Skeletal muscle tissue (tissue), 4 donors: ENCODE measurements around the gene KLK3. TPM values are rescaled to one million over a fixed set of nuclear protein-coding genes. Genes with fewer than 3 reads are reported as not detected.

Experiments
- H3K27ac ChIP-seq: one replicate; pipeline ENCODE4 v1.7.0; 2013; ENCODE audit warnings: mild to moderate bottlenecking, low read depth, low read length, inconsistent platforms
- H3K27me3 ChIP-seq, 3 donors: one replicate each; pipeline ENCODE4 v1.7.0; 2013; ENCODE audit warnings: low read length in 3 of 3; ENCODE audit not compliant: control insufficient read depth in 3 of 3, insufficient read depth in 3 of 3
- H3K36me3 ChIP-seq, 3 donors: one replicate each; pipeline ENCODE4 v1.7.0; 2013; ENCODE audit warnings: low read length in 3 of 3; ENCODE audit not compliant: control insufficient read depth in 3 of 3, insufficient read depth in 3 of 3
- H3K4me1 ChIP-seq, 3 donors: one replicate each; pipeline ENCODE4 v1.7.0; 2013; ENCODE audit warnings: low read length in 3 of 3, mild to moderate bottlenecking in 3 of 3; ENCODE audit not compliant: control insufficient read depth in 3 of 3, insufficient read depth in 3 of 3
- H3K4me3 ChIP-seq, 3 donors: one replicate each; pipeline ENCODE4 v1.7.0; 2013; ENCODE audit warnings: low read length in 3 of 3
- H3K9ac ChIP-seq, 3 donors: one replicate each; pipeline ENCODE4 v1.7.0; 2013; ENCODE audit warnings: low read length in 3 of 3, mild to moderate bottlenecking in 3 of 3, moderate library complexity in 2 of 3, low read depth in 1 of 3
- H3K9me3 ChIP-seq, 3 donors: one replicate each; pipeline ENCODE4 v1.7.0; 2013; ENCODE audit warnings: low read length in 3 of 3; ENCODE audit not compliant: control insufficient read depth in 3 of 3
- total RNA-seq: library from RNA; depleted of rRNA; stranded (reverse); fragments of >200 nt; gene quantifications from one replicate; pipeline ENCODE4 v1.2.3, GENCODE V29; 2014
- donor health status: Osteomylitis.

The KLK3 gene
- total RNA-seq, 1 donor from 2014 or later = not detected

DNA sequence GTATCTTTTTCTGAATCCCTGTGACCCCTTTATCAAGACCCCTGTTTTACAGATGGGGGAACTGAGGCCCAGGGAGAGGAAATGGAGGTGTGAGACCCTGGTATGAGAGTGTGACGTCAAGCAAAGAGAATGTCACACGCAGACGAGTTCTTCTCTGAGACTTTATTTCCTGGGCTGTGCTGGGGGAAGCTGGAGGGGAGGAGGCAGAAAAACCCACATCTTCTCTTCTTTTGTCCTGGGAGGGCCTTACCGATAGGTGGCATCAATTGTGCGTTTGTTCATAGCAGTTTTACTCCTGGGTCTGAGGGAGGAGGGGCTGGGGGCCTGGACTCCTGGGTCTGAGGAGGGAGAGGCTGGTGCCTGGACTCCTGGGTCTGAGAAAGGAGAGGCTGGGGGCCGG is 16.5 kb upstream of the KLK3 start:
- Histone ChIP-seq H3K4me3 (no peak overlapping the region), H3K9me3 (no peaks in the 10 kb centered on the region), H3K4me1 (peaks cover 6 to 9% (median 8%) of the 10 kb centered on the region in 3 donors), H3K9ac (no peak overlapping the region), H3K27ac (no peak overlapping the region), H3K36me3 (no peaks in the 10 kb centered on the region), H3K27me3 (peaks cover 28 to 35% (median 33%) of the 10 kb centered on the region in 3 donors)

DNA sequence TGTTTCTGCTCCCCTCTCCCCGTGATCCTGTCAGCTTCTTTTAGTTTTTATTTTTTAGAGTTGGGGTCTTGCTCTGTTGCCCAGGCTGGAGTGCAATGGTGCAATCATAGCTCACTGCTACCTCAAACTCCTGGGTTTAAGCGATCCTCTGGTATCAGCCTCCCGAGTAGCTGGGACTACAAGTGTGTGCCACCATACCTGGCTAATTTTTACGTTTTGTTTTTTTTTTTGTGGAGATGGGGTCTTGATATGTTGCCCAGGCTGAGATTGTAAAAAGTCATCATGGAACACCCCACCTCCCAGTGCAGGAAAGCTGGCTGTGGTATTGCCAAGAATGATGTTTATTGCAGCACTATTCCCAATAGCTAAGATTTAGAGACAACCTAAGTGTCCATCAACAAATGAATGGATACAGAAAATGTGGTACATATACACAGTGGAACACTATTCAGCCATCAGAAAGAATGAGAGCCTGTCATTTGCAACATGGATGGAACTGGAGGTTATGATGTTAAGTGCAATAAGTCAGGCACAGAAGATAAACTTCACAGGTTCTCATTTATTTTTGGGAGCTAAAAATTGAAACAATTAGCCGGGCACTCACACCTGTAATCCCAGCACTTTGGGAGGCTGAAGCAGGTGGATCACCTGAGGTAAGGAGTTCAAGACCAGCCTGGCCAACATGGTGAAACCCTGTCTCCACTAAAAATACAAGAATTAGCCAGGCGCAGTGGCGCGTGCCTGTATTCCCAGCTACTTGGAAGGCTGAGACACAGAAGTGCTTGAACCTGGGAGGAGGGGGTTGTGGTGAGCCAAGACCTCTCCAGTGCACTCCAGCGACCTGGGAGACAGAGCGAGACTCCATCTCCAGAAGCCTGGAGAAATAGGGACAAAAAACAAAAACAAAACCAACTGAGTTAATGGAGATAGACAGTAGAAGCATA is 14.7 kb upstream of the KLK3 start:
- Histone ChIP-seq H3K9me3 (peaks cover 0 to 3% (median 0%) of the 10 kb centered on the region in 3 donors), H3K36me3 (no peaks in the 10 kb centered on the region), H3K27me3 (peaks cover 22 to 31% (median 29%) of the 10 kb centered on the region in 3 donors), H3K9ac (no peak overlapping the region), H3K27ac (no peak overlapping the region), H3K4me3 (no peak overlapping the region), H3K4me1 (peaks cover 6 to 9% (median 8%) of the 10 kb centered on the region in 3 donors)

DNA sequence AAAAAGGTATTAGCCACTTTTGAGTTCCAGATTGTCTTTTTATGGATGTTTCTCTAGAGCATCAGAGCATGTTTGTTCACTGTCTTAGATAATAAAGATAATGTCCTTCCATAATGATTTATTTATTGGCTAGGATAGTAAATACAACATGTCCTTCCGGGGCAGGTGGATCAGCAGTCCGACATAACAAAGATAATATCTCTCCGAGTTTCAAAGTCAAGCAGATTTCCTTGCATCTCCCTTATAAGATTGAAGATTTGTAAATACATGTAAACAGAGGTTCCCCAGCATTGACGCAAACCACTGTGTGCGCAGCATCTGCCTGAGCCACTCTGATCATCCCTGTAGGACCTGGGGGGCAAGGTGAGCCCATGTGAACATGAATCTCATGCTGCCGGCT is 12.6 kb upstream of the KLK3 start:
- Histone ChIP-seq H3K9ac (no peak overlapping the region), H3K36me3 (no peaks in the 10 kb centered on the region), H3K4me1 (no peaks in the 10 kb centered on the region), H3K27me3 (peaks cover 9 to 14% (median 10%) of the 10 kb centered on the region in 3 donors), H3K27ac (no peak overlapping the region), H3K4me3 (no peak overlapping the region), H3K9me3 (peaks cover 0 to 3% (median 0%) of the 10 kb centered on the region in 3 donors)

DNA sequence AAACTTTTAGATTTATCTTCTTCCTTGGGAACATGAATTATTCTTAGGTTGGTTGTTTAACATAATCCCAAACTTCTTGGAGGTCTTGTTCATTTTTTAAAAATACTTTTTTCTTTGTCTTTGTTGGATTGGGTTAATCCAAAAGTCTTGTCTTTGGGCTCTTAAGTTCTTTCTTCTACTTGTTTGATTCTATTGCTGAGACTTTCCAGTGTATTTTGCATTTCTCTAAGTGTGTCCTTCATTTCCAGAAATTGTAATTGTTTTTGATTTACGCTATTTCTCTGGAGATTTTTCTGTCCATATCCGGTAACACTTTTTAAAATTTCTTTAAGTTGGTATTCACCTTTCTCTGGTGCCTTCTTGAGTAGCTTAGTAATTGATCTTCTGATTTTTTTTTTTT is 11.5 kb upstream of the KLK3 start:
- Histone ChIP-seq H3K36me3 (no peaks in the 10 kb centered on the region), H3K27ac (no peak overlapping the region), H3K27me3 (peaks cover 1 to 8% (median 2%) of the 10 kb centered on the region in 3 donors), H3K9me3 (peaks cover 0 to 3% (median 0%) of the 10 kb centered on the region in 3 donors), H3K9ac (no peak overlapping the region), H3K4me1 (no peaks in the 10 kb centered on the region), H3K4me3 (no peak overlapping the region)

DNA sequence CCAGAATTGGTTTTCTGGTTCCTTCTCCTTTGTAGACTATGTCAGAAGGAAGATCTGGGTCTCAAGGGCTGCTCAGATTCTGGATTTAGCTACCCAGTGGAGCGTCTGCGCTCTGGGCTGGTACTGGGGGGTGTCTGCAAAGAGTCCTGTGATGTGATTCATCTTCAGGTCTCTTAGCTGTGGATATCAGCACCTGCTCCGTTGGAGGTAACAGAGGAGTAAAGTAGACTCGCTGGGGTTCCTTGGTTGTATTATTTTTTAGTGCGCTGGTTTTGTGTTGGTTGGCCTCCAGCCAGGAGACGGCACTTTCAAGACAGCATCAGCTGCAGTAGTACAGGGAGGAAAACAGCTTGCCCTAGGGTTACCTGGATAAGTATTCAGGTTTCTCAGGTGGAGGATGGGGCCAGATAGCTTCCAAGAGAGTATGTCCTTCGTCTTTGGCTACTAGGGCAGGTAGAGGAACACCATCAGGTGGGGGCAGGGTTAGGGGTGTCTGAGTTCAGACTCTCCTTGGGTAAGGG is 11.0 kb upstream of the KLK3 start:
- Histone ChIP-seq H3K4me1 (no peaks in the 10 kb centered on the region), H3K9ac (no peak overlapping the region), H3K36me3 (no peaks in the 10 kb centered on the region), H3K4me3 (no peak overlapping the region), H3K27me3 (peaks cover 0 to 6% (median 0%) of the 10 kb centered on the region in 3 donors), H3K27ac (no peak overlapping the region), H3K9me3 (peaks cover 0 to 3% (median 0%) of the 10 kb centered on the region in 3 donors)

DNA sequence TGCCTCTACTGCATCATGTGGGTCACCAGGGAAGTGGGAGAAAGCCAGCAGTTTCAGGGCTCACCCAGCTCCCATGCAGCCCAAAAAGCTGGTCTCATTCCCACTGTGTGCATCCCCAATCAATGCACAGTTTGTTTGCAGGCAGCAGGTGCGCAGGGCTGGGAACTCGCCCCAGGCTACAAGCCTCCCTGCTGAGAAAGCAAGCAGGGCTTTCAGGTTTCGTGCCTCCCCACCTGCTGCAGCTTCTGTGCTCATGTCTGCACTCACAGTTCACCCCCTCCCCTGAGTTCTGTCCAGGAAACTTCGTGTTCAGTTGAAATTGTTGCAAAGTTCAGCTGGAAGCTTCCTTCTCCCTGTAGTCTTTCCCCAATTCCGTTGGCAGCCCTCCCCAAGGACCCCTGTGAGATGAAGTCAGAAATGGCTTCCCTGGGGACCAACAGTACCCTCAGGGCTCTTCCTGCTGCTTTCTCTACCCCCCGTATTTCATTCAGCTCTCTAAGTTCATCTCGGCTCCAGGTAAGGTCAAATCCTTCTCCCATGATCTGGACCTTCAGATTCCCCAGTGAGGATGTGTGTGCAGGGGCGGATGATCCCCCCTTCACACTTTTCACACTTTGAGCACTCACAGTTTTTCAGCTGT is 10.3 kb upstream of the KLK3 start:
- no peak overlapping the region for H3K4me3 ChIP-seq
- no peak overlapping the region for H3K9ac ChIP-seq
- H3K27me3 ChIP-seq = peaks cover 0 to 6% (median 0%) of the 10 kb centered on the region in 3 donors
- H3K4me1 ChIP-seq = no peaks in the 10 kb centered on the region
- no peak overlapping the region for H3K27ac ChIP-seq
- peaks cover 0 to 3% (median 0%) of the 10 kb centered on the region in 3 donors for H3K9me3 ChIP-seq
- H3K36me3 ChIP-seq = no peaks in the 10 kb centered on the region

DNA sequence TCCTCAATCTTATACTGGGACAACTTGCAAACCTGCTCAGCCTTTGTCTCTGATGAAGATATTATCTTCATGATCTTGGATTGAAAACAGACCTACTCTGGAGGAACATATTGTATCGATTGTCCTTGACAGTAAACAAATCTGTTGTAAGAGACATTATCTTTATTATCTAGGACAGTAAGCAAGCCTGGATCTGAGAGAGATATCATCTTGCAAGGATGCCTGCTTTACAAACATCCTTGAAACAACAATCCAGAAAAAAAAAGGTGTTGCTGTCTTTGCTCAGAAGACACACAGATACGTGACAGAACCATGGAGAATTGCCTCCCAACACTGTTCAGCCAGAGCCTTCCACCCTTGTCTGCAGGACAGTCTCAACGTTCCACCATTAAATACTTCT is 4.0 kb upstream of the KLK3 start:
- no peak overlapping the region for H3K9ac ChIP-seq
- H3K36me3 ChIP-seq = no peaks in the 10 kb centered on the region
- peaks cover 0 to 4% (median 0%) of the 10 kb centered on the region in 3 donors for H3K9me3 ChIP-seq
- H3K4me1 ChIP-seq = no peaks in the 10 kb centered on the region
- H3K27ac ChIP-seq = no peak overlapping the region
- H3K4me3 ChIP-seq = no peak overlapping the region
- H3K27me3 ChIP-seq = peaks cover 4 to 26% (median 24%) of the 10 kb centered on the region in 3 donors

DNA sequence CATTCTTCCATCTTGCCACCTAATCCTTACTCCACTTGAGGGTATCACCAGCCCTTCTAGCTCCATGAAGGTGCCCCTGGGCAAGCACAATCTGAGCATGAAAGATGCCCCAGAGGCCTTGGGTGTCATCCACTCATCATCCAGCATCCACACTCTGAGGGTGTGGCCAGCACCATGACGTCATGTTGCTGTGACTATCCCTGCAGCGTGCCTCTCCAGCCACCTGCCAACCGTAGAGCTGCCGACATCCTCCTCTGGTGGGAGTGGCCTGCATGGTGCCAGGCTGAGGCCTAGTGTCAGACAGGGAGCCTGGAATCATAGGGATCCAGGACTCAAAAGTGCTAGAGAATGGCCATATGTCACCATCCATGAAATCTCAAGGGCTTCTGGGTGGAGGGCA is 3.1 kb upstream of the KLK3 start:
- H3K27ac ChIP-seq = no peak overlapping the region
- H3K4me1 ChIP-seq = no peaks in the 10 kb centered on the region
- peaks cover 0 to 4% (median 0%) of the 10 kb centered on the region in 3 donors for H3K9me3 ChIP-seq
- H3K36me3 ChIP-seq = no peaks in the 10 kb centered on the region
- peaks cover 4 to 34% (median 24%) of the 10 kb centered on the region in 3 donors for H3K27me3 ChIP-seq
- no peak overlapping the region for H3K4me3 ChIP-seq
- H3K9ac ChIP-seq = no peak overlapping the region

DNA sequence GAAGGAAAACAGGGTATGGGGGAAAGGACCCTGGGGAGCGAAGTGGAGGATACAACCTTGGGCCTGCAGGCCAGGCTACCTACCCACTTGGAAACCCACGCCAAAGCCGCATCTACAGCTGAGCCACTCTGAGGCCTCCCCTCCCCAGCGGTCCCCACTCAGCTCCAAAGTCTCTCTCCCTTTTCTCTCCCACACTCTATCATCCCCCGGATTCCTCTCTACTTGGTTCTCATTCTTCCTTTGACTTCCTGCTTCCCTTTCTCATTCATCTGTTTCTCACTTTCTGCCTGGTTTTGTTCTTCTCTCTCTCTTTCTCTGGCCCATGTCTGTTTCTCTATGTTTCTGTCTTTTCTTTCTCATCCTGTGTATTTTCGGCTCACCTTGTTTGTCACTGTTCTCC is 2.7 kb downstream of the KLK3 start:
- H3K9me3 ChIP-seq = peaks cover 0 to 6% (median 0%) of the 10 kb centered on the region in 3 donors
- no peak overlapping the region for H3K4me3 ChIP-seq
- no peaks in the 10 kb centered on the region for H3K4me1 ChIP-seq
- no peaks in the 10 kb centered on the region for H3K36me3 ChIP-seq
- no peak overlapping the region for H3K27ac ChIP-seq
- no peak overlapping the region for H3K9ac ChIP-seq
- peaks cover 11 to 32% (median 29%) of the 10 kb centered on the region in 3 donors for H3K27me3 ChIP-seq
